Measurements from ENCODE around the gene ARHGEF11.
"Not testable (repeated sequence)": the region's sequence is repeated elsewhere in the genome, so short reads cannot be mapped to it uniquely, and the experiment has no call there.

ARHGEF11 gene

GRCh38 chr1:157045250-157046218 is at the start of gene ARHGEF11:
Gene ARHGEF11, minus strand, starts transcription at chr1:157045742. Its CDS starts 1,412 bp downstream, at chr1:157044330.
- DNase-seq (ENCODE audit: low read depth in 2 of 3, low spot score in 1 of 3) = peak in 2 of 3 donors; percentile 8 to 23

- no peak for DNase-seq (ENCODE audit: low read depth in 2 of 3, low spot score in 1 of 3)
Observed at GRCh38 chr1:157095091-157095490, 49.5 kb upstream of the ARHGEF11 start.

- no peak for DNase-seq (ENCODE audit: low read depth in 2 of 3, low spot score in 1 of 3)
Observed at GRCh38 chr1:157092831-157093230, 47.3 kb upstream of the ARHGEF11 start.

GRCh38 chr1:157091668-157092273 is 46.2 kb upstream of the ARHGEF11 start:
- DNase-seq (ENCODE audit: low read depth in 2 of 3, low spot score in 1 of 3) = no peak

- no peak for DNase-seq (ENCODE audit: low read depth in 2 of 3, low spot score in 1 of 3)
Observed at GRCh38 chr1:157091186-157091585, 45.6 kb upstream of the ARHGEF11 start.

- no peak for DNase-seq (ENCODE audit: low read depth in 2 of 3, low spot score in 1 of 3)
Observed at GRCh38 chr1:157090771-157091170, 45.2 kb upstream of the ARHGEF11 start.

- peak; percentile 76 to 91 (median 84) for DNase-seq (ENCODE audit: low read depth in 2 of 3, low spot score in 1 of 3)
Observed at GRCh38 chr1:157090196-157090647, 44.7 kb upstream of the ARHGEF11 start.

GRCh38 chr1:157089789-157090188 is 44.2 kb upstream of the ARHGEF11 start:
- DNase-seq (ENCODE audit: low read depth in 2 of 3, low spot score in 1 of 3) = no peak

- DNase-seq (ENCODE audit: low read depth in 2 of 3, low spot score in 1 of 3) = no peak
Observed at GRCh38 chr1:157088607-157089006, 43.1 kb upstream of the ARHGEF11 start.

- DNase-seq (ENCODE audit: low read depth in 2 of 3, low spot score in 1 of 3) = no peak
Observed at GRCh38 chr1:157087030-157087429, 41.5 kb upstream of the ARHGEF11 start.

- no peak for DNase-seq (ENCODE audit: low read depth in 2 of 3, low spot score in 1 of 3)
Observed at GRCh38 chr1:157086299-157086698, 40.8 kb upstream of the ARHGEF11 start.

- no peak for DNase-seq (ENCODE audit: low read depth in 2 of 3, low spot score in 1 of 3)
Observed at GRCh38 chr1:157085421-157085820, 39.9 kb upstream of the ARHGEF11 start.

- DNase-seq (ENCODE audit: low read depth in 2 of 3, low spot score in 1 of 3) = no peak
Observed at GRCh38 chr1:157084720-157085119, 39.2 kb upstream of the ARHGEF11 start.

GRCh38 chr1:157081707-157082106 is 36.2 kb upstream of the ARHGEF11 start:
- no peak for DNase-seq (ENCODE audit: low read depth in 2 of 3, low spot score in 1 of 3)

GRCh38 chr1:157080714-157081113 is 35.2 kb upstream of the ARHGEF11 start:
- DNase-seq (ENCODE audit: low read depth in 2 of 3, low spot score in 1 of 3) = no peak

GRCh38 chr1:157077394-157077793 is 31.9 kb upstream of the ARHGEF11 start:
- DNase-seq (ENCODE audit: low read depth in 2 of 3, low spot score in 1 of 3) = no peak

- DNase-seq (ENCODE audit: low read depth in 2 of 3, low spot score in 1 of 3) = peak; percentile 14 to 26 (median 23)
Observed at GRCh38 chr1:157073944-157074685, 28.6 kb upstream of the ARHGEF11 start.

- no peak for DNase-seq (ENCODE audit: low read depth in 2 of 3, low spot score in 1 of 3)
Observed at GRCh38 chr1:157069601-157070000, 24.1 kb upstream of the ARHGEF11 start.

GRCh38 chr1:157059241-157059640 is 13.7 kb upstream of the ARHGEF11 start:
- not testable (repeated sequence) for DNase-seq (ENCODE audit: low read depth in 2 of 3, low spot score in 1 of 3)

- no peak for DNase-seq (ENCODE audit: low read depth in 2 of 3, low spot score in 1 of 3)
Observed at GRCh38 chr1:157056269-157056668, 10.7 kb upstream of the ARHGEF11 start.

GRCh38 chr1:157055729-157056128 is 10.2 kb upstream of the ARHGEF11 start:
- DNase-seq (ENCODE audit: low read depth in 2 of 3, low spot score in 1 of 3) = not testable (repeated sequence)

Measured in stimulated activated CD4-positive, alpha-beta T cell treated with anti-CD3 and anti-CD28 coated beads, Interleukin-12 subunit alpha, Interleukin-12 subunit beta, amount 100 ng/mL, for 48 hours (primary cell).